Vagina (tissue), 2 donors: ENCODE data around the gene TAF6L. TPM values are rescaled to one million over a fixed set of nuclear protein-coding genes. Genes with fewer than 3 reads are reported as not detected.

Source experiments
- DNase-seq, 2 donors: peaks; one replicate each; pipeline ENCODE4 v3.0.0-alpha.2; 2017; ENCODE audit errors: extremely low spot score in 2 of 2
- H3K27ac ChIP-seq: fragments of 200-600 bp; sonication (generic); one replicate; pipeline ENCODE4 v1.5.1; 2019
- H3K27me3 ChIP-seq: fragments of 200-600 bp; sonication (generic); one replicate; pipeline ENCODE4 v1.5.1; 2019
- H3K36me3 ChIP-seq, 2 donors: fragments of 200-600 bp; sonication (generic); one replicate each; pipeline ENCODE4 v1.5.1; 2017 to 2019
- H3K4me1 ChIP-seq: fragments of 200-600 bp; sonication (generic); one replicate; pipeline ENCODE4 v1.5.1; 2019
- H3K4me3 ChIP-seq, 2 donors: fragments of 200-600 bp; sonication (generic); 1 replicate in 1 of 2; 2 replicates in 1 of 2; pipeline ENCODE4 v1.5.1; 2016 to 2019
- H3K9me3 ChIP-seq: fragments of 200-600 bp; sonication (generic); one replicate; pipeline ENCODE4 v1.5.1; 2019
- POLR2A ChIP-seq, 2 donors: fragments of 450-650 bp; IDR thresholded peaks; one replicate each; pipeline ENCODE4 v1.6.1; 2017; ENCODE audit warnings: antibody characterized with exemption in 2 of 2, mild to moderate bottlenecking in 2 of 2, moderate library complexity in 2 of 2
- POLR2AphosphoS5 ChIP-seq, 2 donors: sonication (generic); formaldehyde crosslinking; IDR thresholded peaks; one replicate each; pipeline ENCODE4 v1.9.0; 2017; ENCODE audit warnings: antibody characterized with exemption in 2 of 2, mild to moderate bottlenecking in 2 of 2, low read depth in 1 of 2; ENCODE audit not compliant: insufficient read depth in 1 of 2
- intact Hi-C: fragments of 100-400 bp; cut with DNase I; formaldehyde crosslinking; loops from one replicate; pipeline ENCODE4 v1.15.1; 2023
- total RNA-seq: library from RNA; depleted of rRNA; stranded (reverse); fragments of >200 nt; gene quantifications from one replicate; pipeline ENCODE4 v1.2.3, GENCODE V29; 2016
- TF ChIP-seq, protein P1 (sequence below), 3 experiments: fragments of 450-650 bp in 2 of 3; fragments of 200-600 bp in 1 of 3; sonication (generic) in 1 of 3; IDR thresholded peaks; one replicate each; pipeline ENCODE4 v1.5.1; 2017 to 2019; ENCODE audit warnings: antibody characterized with exemption in 3 of 3, mild to moderate bottlenecking in 2 of 3, moderate library complexity in 2 of 3

The TAF6L gene
- total RNA-seq, 1 donor from 2014 or later = 24.8 TPM

- no peak for DNase-seq
- Histone ChIP-seq H3K27me3 (no peaks in the 10 kb centered on the region), H3K36me3 (peaks cover 0 to 11% of the 10 kb centered on the region in 2 donors), H3K4me3 (no peak overlapping the region), H3K9me3 (no peaks in the 10 kb centered on the region), H3K4me1 (peaks cover 19% of the 10 kb centered on the region), H3K27ac (no peak overlapping the region)
- intact Hi-C loops = no loop called here
- TF ChIP-seq POLR2AphosphoS5 (IDR thresholded peaks at IDR 0.05; ENCODE audit: insufficient read depth in 1 of 2, low read depth in 1 of 2) (no peak), POLR2A (IDR thresholded peaks at IDR 0.05) (no peak)
- TF ChIP-seq, protein P1, sequence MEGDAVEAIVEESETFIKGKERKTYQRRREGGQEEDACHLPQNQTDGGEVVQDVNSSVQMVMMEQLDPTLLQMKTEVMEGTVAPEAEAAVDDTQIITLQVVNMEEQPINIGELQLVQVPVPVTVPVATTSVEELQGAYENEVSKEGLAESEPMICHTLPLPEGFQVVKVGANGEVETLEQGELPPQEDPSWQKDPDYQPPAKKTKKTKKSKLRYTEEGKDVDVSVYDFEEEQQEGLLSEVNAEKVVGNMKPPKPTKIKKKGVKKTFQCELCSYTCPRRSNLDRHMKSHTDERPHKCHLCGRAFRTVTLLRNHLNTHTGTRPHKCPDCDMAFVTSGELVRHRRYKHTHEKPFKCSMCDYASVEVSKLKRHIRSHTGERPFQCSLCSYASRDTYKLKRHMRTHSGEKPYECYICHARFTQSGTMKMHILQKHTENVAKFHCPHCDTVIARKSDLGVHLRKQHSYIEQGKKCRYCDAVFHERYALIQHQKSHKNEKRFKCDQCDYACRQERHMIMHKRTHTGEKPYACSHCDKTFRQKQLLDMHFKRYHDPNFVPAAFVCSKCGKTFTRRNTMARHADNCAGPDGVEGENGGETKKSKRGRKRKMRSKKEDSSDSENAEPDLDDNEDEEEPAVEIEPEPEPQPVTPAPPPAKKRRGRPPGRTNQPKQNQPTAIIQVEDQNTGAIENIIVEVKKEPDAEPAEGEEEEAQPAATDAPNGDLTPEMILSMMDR (IDR thresholded peaks at IDR 0.05) = no peak
These were observed 18.9 kb upstream of the TAF6L start for GRCh38 chr11:62752177-62752785.

DNA sequence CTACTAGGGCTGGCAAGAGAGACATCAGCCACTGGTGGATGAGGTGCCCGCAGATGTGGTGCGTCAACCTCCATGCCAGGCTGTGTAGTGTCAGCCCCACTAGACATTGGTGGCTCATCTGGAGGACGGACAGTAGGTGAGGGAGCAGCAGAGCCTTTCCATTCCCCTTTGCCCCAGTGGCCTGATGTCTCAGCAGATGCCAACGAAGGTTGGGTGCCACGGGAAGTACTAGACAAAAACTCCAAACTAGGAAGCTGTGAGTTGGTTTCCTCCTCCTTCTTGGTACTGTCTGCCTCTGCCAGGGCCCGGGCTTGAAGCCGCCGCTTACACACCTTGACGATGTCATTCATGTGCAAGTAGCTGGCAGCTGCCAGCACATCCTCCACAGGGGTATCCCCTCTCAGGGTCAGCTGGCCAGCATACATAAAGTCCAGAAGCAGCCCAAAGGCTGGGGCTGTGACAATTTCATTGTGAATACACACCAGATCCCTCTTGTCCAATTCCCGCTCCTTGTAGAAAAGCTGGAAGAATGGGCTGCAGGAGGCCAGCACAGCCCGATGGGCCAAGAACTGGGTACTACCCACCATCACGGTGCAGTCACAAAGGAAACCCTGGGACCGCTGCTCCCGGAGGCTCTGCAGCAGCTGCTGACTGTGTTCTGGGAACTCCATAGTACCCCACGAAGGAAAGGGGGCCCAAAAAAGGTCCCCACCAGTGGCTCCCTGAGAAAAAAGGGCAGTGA, 18.0 kb upstream of the TAF6L start:
- Histone ChIP-seq H3K9me3 (no peaks in the 10 kb centered on the region), H3K4me3 (peak overlapping the region; percentile 57 to 72), H3K27me3 (no peaks in the 10 kb centered on the region), H3K27ac (peak overlapping the region; percentile 89), H3K4me1 (peaks cover 19% of the 10 kb centered on the region), H3K36me3 (peaks cover 0 to 11% of the 10 kb centered on the region in 2 donors)
- intact Hi-C loops = no loop called here
- TF ChIP-seq POLR2A (IDR thresholded peaks at IDR 0.05) = no peak
- TF ChIP-seq, protein P1 (IDR thresholded peaks at IDR 0.05) = no peak
- no peak for TF ChIP-seq POLR2AphosphoS5 (IDR thresholded peaks at IDR 0.05; ENCODE audit: insufficient read depth in 1 of 2, low read depth in 1 of 2)
- DNase-seq = no peak

DNA sequence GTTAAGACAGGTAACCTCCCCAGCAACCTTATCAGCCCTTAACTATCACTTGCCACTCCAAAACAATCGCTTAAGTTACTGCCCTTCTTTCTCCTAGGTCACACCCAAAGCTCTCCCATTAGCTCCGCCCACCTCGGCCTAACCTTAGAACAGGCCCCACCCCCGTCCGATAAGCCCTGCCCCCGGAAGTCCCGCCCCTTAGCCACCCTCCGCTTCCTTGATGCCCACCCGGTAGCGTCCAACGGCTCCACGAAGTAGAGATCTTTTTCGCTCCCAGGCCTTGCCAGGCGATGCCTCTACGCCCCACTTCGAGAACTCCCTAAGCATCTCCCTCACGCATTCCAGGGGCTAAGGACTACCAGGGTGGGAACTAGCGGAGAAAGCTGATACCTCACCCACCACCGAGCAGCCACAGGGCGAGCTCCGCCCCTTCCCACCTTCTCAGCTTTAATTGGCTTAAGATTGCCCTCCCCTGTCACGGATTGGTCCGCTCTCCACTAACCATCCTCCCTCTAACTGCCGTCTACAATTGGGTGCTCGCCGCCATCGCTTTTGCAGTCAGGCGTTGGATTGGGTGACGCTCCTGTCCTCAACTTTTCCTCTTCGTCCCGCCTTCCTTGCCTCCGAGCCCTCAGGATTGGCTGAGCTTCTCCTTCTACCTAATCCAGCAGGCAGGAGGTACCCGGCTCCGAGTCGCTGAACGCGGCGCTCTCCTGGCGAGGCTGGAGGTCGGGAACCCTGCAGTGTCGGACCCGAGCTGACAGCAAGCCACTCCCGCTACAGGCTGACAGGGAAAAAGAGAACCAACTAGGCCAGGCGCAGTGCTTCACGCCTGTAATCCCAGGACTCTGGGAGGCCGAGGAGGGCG, 17.2 kb upstream of the TAF6L start, which contains the start of gene ZBTB3:
TSS of gene ZBTB3 (minus strand) at position 425 of the 868 bp plus-strand sequence. CDS start 496 bp downstream, outside the sequence.
- intact Hi-C loops = no loop called here

DNA sequence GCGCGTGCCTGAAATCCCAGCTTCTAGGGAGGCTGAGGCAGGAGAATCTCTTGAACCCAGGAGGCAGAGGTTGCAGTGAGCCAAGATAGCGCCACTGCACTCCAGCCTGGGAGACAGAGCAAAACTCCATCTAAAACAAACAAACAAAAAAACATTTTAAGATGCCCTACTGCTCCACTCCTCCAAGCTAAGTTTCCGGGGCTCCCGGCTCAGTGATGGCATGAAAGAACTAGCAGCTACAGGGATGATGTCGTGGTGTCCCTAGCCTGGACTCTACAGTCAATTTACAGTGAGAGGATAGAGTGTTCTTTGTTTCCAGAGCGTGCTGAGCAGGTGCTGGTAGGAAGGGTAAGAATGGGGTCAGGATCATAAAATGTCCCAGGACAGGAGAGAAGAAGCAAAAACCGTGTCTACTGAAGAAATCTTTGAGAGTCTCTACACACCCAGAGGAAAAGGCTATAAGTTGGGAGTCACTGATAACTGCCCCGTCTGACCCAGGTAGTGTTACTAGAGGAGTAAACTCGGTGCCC, 16.0 kb upstream of the TAF6L start:
- intact Hi-C loops = no loop called here
- no peak overlapping the region for H3K4me3 ChIP-seq
- peaks cover 19% of the 10 kb centered on the region for H3K4me1 ChIP-seq
- H3K27ac ChIP-seq = no peak overlapping the region
- peaks cover 0 to 11% of the 10 kb centered on the region in 2 donors for H3K36me3 ChIP-seq
- TF ChIP-seq POLR2A (IDR thresholded peaks at IDR 0.05) (no peak), POLR2AphosphoS5 (IDR thresholded peaks at IDR 0.05; ENCODE audit: insufficient read depth in 1 of 2, low read depth in 1 of 2) (no peak)
- TF ChIP-seq, protein P1 (IDR thresholded peaks at IDR 0.05) = no peak
- H3K27me3 ChIP-seq = no peaks in the 10 kb centered on the region
- H3K9me3 ChIP-seq = no peaks in the 10 kb centered on the region
- DNase-seq = no peak

More for the DNA sequence above, 17.2 kb upstream of the TAF6L start, which contains the start of gene ZBTB3:
- H3K27me3 ChIP-seq = no peaks in the 10 kb centered on the region
- peaks cover 0 to 11% of the 10 kb centered on the region in 2 donors for H3K36me3 ChIP-seq
- H3K4me1 ChIP-seq = peaks cover 19% of the 10 kb centered on the region
- TF ChIP-seq POLR2A (IDR thresholded peaks at IDR 0.05) = peak in 1 of 2 donors; percentile 53
- TF ChIP-seq POLR2AphosphoS5 (IDR thresholded peaks at IDR 0.05; ENCODE audit: insufficient read depth in 1 of 2, low read depth in 1 of 2) = peak; percentile 85 to 92
- TF ChIP-seq, protein P1 (IDR thresholded peaks at IDR 0.05) = no peak
- DNase-seq = peak; percentile 99
- H3K4me3 ChIP-seq = peak within 1 kb of the TSS; percentile 57 to 72
- peak within 1 kb of the TSS; percentile 89 for H3K27ac ChIP-seq
- no peaks in the 10 kb centered on the region for H3K9me3 ChIP-seq
